ENCODE data around the gene NHLRC1.

Gene NHLRC1

DNA sequence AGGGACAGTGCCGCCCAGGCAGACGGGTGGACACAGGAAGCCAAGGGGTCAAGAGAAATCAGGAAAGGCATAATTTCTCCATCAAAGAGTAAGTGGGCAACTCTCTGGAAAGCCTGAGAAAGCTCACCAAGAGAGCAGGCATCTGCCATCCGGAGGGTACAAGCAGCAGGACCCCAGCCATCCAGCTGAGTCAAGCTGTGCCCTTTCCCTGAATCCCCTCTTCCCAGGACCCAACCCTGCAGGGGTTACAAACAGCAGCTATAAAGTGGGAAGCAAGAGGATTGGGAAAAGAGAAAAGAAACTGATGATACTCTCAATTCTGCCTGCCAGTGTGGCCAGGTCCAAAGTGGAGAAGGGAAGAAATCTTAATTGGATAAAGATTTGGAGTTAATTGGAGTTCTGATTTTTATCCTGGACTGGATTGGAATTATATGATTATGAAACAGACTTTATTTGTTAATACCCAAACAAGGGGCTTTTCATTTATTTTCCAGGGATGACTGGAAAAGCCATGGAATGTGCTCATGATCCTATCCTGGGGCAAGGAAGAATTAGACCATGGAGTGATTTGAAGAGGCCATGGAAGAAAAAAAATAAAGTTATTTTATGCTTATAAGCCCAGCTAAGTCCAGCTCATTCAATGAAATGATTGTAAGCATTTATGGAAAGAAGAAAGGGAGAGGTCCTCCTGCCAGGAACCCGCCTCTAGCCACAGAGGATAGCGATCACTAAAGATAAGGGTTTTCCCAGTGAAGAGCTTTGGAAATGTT lies 34.9 kb downstream of the NHLRC1 start:
- no peak for DNase-seq (ENCODE audit: low read depth in 2 of 2)

GRCh38 chr6:18081025-18081668 lies 41.3 kb downstream of the NHLRC1 start:
- DNase-seq (ENCODE audit: low read depth in 2 of 2), result no peak

GRCh38 chr6:18080544-18080943 lies 41.9 kb downstream of the NHLRC1 start:
- no peak for DNase-seq (ENCODE audit: low read depth in 2 of 2)

GRCh38 chr6:18078866-18079265 lies 43.6 kb downstream of the NHLRC1 start:
- DNase-seq (ENCODE audit: low read depth in 2 of 2), result no peak

DNA sequence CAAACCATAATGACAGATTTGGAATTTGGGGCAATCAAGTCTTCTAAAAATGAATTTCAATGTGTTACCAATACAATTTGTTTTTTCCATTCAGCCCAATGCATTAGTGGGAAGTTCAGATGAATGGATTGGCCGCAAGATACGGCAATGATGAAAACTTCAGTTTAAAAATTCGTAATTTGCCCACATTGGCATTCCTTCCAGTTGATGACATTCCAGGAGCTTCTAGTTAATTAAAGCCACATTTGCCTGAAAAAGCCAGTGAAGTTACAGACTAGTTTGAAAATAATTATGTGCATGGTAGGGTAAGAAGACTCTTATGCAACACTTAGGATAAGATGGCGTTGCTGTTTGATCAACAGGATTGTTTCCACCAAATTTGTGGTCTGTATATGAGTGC lies 46.2 kb downstream of the NHLRC1 start:
- DNase-seq (ENCODE audit: low read depth in 2 of 2), result no peak

GRCh38 chr6:18072841-18073240 lies 49.6 kb downstream of the NHLRC1 start:
- DNase-seq (ENCODE audit: low read depth in 2 of 2), result no peak

- DNase-seq (ENCODE audit: low read depth in 2 of 2), result no peak
Measured at GRCh38 chr6:18070486-18070885, 52.0 kb downstream of the NHLRC1 start.

Measured in stimulated activated CD8-positive, alpha-beta memory T cell treated with anti-CD3 and anti-CD28 coated beads, Interleukin-15, amount 100 ng/mL, for 48 hours (primary cell).